Ovary (tissue), 3 donors: Measurements from ENCODE around the gene ANKS1B.

Source experiments
- CTCF ChIP-seq, 3 donors: fragments of 450-650 bp in 2 of 3; fragments of 200-600 bp in 1 of 3; IDR thresholded peaks; one replicate each; pipeline versions ENCODE4 v1.5.1 to v1.8.0; 2016 to 2022; ENCODE audit warnings: antibody characterized with exemption in 3 of 3, mild to moderate bottlenecking in 1 of 3
- EP300 ChIP-seq: sonication (generic); formaldehyde crosslinking; IDR thresholded peaks from one replicate; pipeline ENCODE4 v1.6.1; 2017; ENCODE audit warnings: antibody characterized with exemption
- POLR2A ChIP-seq: fragments of 450-650 bp; IDR thresholded peaks from one replicate; pipeline ENCODE4 v1.6.1; 2017; ENCODE audit warnings: antibody characterized with exemption, mild to moderate bottlenecking, moderate library complexity
- donor health status: DM: no; HTN: no; CAD: no.

- TF ChIP-seq CTCF (IDR thresholded peaks at IDR 0.05), result no peak
- no peak for TF ChIP-seq POLR2A
- no peak for TF ChIP-seq EP300
Measured at GRCh38 chr12:99600388-99600787, 384.3 kb downstream of the ANKS1B start.
